Suprapubic skin (tissue), 4 donors: Measurements from ENCODE around the gene ZNF467. TPM values are rescaled to one million over a fixed set of nuclear protein-coding genes. Genes with fewer than 3 reads are reported as not detected.

Source experiments
- DNase-seq, 2 donors: peaks; one replicate each; pipeline ENCODE4 v3.0.0-alpha.2; 2019; ENCODE audit warnings: low spot score in 2 of 2
- H3K27ac ChIP-seq: fragments of 200-600 bp; sonication (generic); one replicate; pipeline ENCODE4 v1.5.1; 2019
- H3K27me3 ChIP-seq: fragments of 200-600 bp; sonication (generic); one replicate; pipeline ENCODE4 v1.5.1; 2019
- H3K36me3 ChIP-seq: fragments of 200-600 bp; sonication (generic); one replicate; pipeline ENCODE4 v1.5.1; 2019
- H3K4me1 ChIP-seq: fragments of 200-600 bp; sonication (generic); one replicate; pipeline ENCODE4 v1.5.1; 2019
- H3K4me3 ChIP-seq: fragments of 200-600 bp; sonication (generic); one replicate; pipeline ENCODE4 v1.5.1; 2019; ENCODE audit warnings: mild to moderate bottlenecking
- H3K9me3 ChIP-seq: fragments of 200-600 bp; sonication (generic); one replicate; pipeline ENCODE4 v1.5.1; 2019
- CTCF ChIP-seq, 2 donors: fragments of 200-600 bp in 1 of 2; fragments of 450-650 bp in 1 of 2; sonication (generic) in 1 of 2; IDR thresholded peaks; one replicate each; pipeline ENCODE4 v1.5.1; 2016 to 2019; ENCODE audit warnings: antibody characterized with exemption in 2 of 2, mild to moderate bottlenecking in 1 of 2, moderate library complexity in 1 of 2
- EP300 ChIP-seq: sonication (generic); formaldehyde crosslinking; IDR thresholded peaks from one replicate; pipeline ENCODE4 v1.6.1; 2017; ENCODE audit warnings: antibody characterized with exemption
- POLR2A ChIP-seq, 2 donors: fragments of 450-650 bp; IDR thresholded peaks; one replicate each; pipeline ENCODE4 v1.6.1; 2017; ENCODE audit warnings: antibody characterized with exemption in 2 of 2, mild to moderate bottlenecking in 2 of 2, moderate library complexity in 2 of 2
- POLR2AphosphoS5 ChIP-seq, 3 donors: sonication (generic); formaldehyde crosslinking; IDR thresholded peaks; one replicate each; pipeline ENCODE4 v1.6.1; 2017; ENCODE audit warnings: antibody characterized with exemption in 3 of 3
- WGBS: methylation state at CpG from one replicate; pipeline ENCODE4 v1.1.5; 2018; 5-methylcytosine and 5-hydroxymethylcytosine counted together
- total RNA-seq, 4 donors: library from RNA; depleted of rRNA; stranded (reverse); fragments of >200 nt; gene quantifications; one replicate each; pipeline ENCODE4 v1.1.0, GENCODE V29; 2016

Gene ZNF467
- total RNA-seq, 4 donors from 2014 or later = 2.9 to 10.8 (median 4.6) TPM

GRCh38 chr7:149743476-149744255 lies 29.7 kb downstream of the ZNF467 start:
- 27% methylated on average over 4 of the region's 4 CpGs for WGBS
- no peaks in the 10 kb centered on the region for H3K9me3 ChIP-seq
- H3K4me1 ChIP-seq = peaks cover 10% of the 10 kb centered on the region
- H3K36me3 ChIP-seq = no peaks in the 10 kb centered on the region
- H3K27me3 ChIP-seq = peaks cover 3% of the 10 kb centered on the region
- TF ChIP-seq CTCF (IDR thresholded peaks at IDR 0.05) (no peak), EP300 (no peak), POLR2AphosphoS5 (IDR thresholded peaks at IDR 0.05) (no peak), POLR2A (IDR thresholded peaks at IDR 0.05) (no peak)
- DNase-seq = no peak
- H3K4me3 ChIP-seq = no peak overlapping the region
- no peak overlapping the region for H3K27ac ChIP-seq

GRCh38 chr7:149742075-149742701 lies 31.2 kb downstream of the ZNF467 start:
- under 1% methylated on average over 14 of the region's 17 CpGs for WGBS
- H3K36me3 ChIP-seq = no peaks in the 10 kb centered on the region
- TF ChIP-seq POLR2A (IDR thresholded peaks at IDR 0.05) (no peak), CTCF (IDR thresholded peaks at IDR 0.05) (peak; percentile 49 to 80), POLR2AphosphoS5 (IDR thresholded peaks at IDR 0.05) (no peak), EP300 (no peak)
- H3K4me3 ChIP-seq = peak overlapping the region; percentile 33
- peaks cover 3% of the 10 kb centered on the region for H3K27me3 ChIP-seq
- no peak for DNase-seq
- H3K4me1 ChIP-seq = peaks cover 10% of the 10 kb centered on the region
- H3K27ac ChIP-seq = no peak overlapping the region
- H3K9me3 ChIP-seq = no peaks in the 10 kb centered on the region

DNA sequence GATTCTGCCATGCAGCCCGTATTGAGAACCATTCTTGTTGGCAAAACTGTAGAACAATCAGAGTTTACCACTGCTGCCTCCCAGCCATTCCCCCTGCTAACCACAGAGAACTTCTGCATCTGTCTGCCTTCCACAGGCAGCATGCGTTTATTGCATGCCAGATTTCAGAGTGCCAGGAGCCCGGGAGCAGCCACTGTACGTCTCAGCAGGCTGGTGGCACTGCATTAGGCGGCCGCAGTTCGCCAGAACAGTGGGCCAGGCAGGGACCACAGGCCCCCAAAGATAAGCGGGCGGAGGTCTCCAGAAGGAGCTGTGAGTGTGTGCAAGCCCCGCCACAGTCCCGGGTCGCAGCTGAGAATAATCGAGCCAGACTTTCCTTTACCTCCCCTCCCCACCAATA lies 31.8 kb downstream of the ZNF467 start:
- 18% methylated on average over 9 of the region's 13 CpGs for WGBS
- H3K4me3 ChIP-seq = peak overlapping the region; percentile 33

GRCh38 chr7:149736478-149737360 lies 36.7 kb downstream of the ZNF467 start:
- no peaks in the 10 kb centered on the region for H3K27me3 ChIP-seq
- no peak for TF ChIP-seq CTCF (IDR thresholded peaks at IDR 0.05)
- TF ChIP-seq POLR2A (IDR thresholded peaks at IDR 0.05) = no peak
- TF ChIP-seq POLR2AphosphoS5 (IDR thresholded peaks at IDR 0.05) = no peak
- TF ChIP-seq EP300 = no peak
- H3K36me3 ChIP-seq = peaks cover 14% of the 10 kb centered on the region
- WGBS = 46% methylated on average over 13 of the region's 13 CpGs
- no peak overlapping the region for H3K4me3 ChIP-seq
- H3K4me1 ChIP-seq = peaks cover 17% of the 10 kb centered on the region
- DNase-seq = no peak
- H3K9me3 ChIP-seq = no peaks in the 10 kb centered on the region
- H3K27ac ChIP-seq = no peak overlapping the region

More for the DNA sequence above, 31.8 kb downstream of the ZNF467 start:
- no peaks in the 10 kb centered on the region for H3K36me3 ChIP-seq
- H3K27ac ChIP-seq = no peak overlapping the region
- H3K4me1 ChIP-seq = peaks cover 10% of the 10 kb centered on the region
- H3K9me3 ChIP-seq = no peaks in the 10 kb centered on the region
- DNase-seq = no peak
- no peak for TF ChIP-seq POLR2AphosphoS5 (IDR thresholded peaks at IDR 0.05)
- no peak for TF ChIP-seq CTCF (IDR thresholded peaks at IDR 0.05)
- TF ChIP-seq POLR2A (IDR thresholded peaks at IDR 0.05) = no peak
- TF ChIP-seq EP300 = no peak
- H3K27me3 ChIP-seq = peaks cover 3% of the 10 kb centered on the region
